Vagina (tissue), 2 donors: ENCODE data around the gene DOK5. TPM values are rescaled to one million over a fixed set of nuclear protein-coding genes. Genes with fewer than 3 reads are reported as not detected.
"Not testable (repeated sequence)": the region's sequence is repeated elsewhere in the genome, so short reads cannot be mapped to it uniquely, and the experiment has no call there.

Experiments
- DNase-seq, 2 donors: peaks; one replicate each; pipeline ENCODE4 v3.0.0-alpha.2; 2017; ENCODE audit errors: extremely low spot score in 2 of 2
- H3K27ac ChIP-seq: fragments of 200-600 bp; sonication (generic); one replicate; pipeline ENCODE4 v1.5.1; 2019
- H3K27me3 ChIP-seq: fragments of 200-600 bp; sonication (generic); one replicate; pipeline ENCODE4 v1.5.1; 2019
- H3K36me3 ChIP-seq, 2 donors: fragments of 200-600 bp; sonication (generic); one replicate each; pipeline ENCODE4 v1.5.1; 2017 to 2019
- H3K4me1 ChIP-seq: fragments of 200-600 bp; sonication (generic); one replicate; pipeline ENCODE4 v1.5.1; 2019
- H3K4me3 ChIP-seq, 2 donors: fragments of 200-600 bp; sonication (generic); 1 replicate in 1 of 2; 2 replicates in 1 of 2; pipeline ENCODE4 v1.5.1; 2016 to 2019
- H3K9me3 ChIP-seq: fragments of 200-600 bp; sonication (generic); one replicate; pipeline ENCODE4 v1.5.1; 2019
- POLR2A ChIP-seq, 2 donors: fragments of 450-650 bp; IDR thresholded peaks; one replicate each; pipeline ENCODE4 v1.6.1; 2017; ENCODE audit warnings: antibody characterized with exemption in 2 of 2, mild to moderate bottlenecking in 2 of 2, moderate library complexity in 2 of 2
- POLR2AphosphoS5 ChIP-seq, 2 donors: sonication (generic); formaldehyde crosslinking; IDR thresholded peaks; one replicate each; pipeline ENCODE4 v1.9.0; 2017; ENCODE audit warnings: antibody characterized with exemption in 2 of 2, mild to moderate bottlenecking in 2 of 2, low read depth in 1 of 2; ENCODE audit not compliant: insufficient read depth in 1 of 2
- intact Hi-C: fragments of 100-400 bp; cut with DNase I; formaldehyde crosslinking; loops from one replicate; pipeline ENCODE4 v1.15.1; 2023
- total RNA-seq: library from RNA; depleted of rRNA; stranded (reverse); fragments of >200 nt; gene quantifications from one replicate; pipeline ENCODE4 v1.2.3, GENCODE V29; 2016
- TF ChIP-seq, protein P1 (sequence below), 3 experiments: fragments of 450-650 bp in 2 of 3; fragments of 200-600 bp in 1 of 3; sonication (generic) in 1 of 3; IDR thresholded peaks; one replicate each; pipeline ENCODE4 v1.5.1; 2017 to 2019; ENCODE audit warnings: antibody characterized with exemption in 3 of 3, mild to moderate bottlenecking in 2 of 3, moderate library complexity in 2 of 3

DOK5 gene
- total RNA-seq, 1 donor from 2014 or later, result 2.5 TPM

DNA sequence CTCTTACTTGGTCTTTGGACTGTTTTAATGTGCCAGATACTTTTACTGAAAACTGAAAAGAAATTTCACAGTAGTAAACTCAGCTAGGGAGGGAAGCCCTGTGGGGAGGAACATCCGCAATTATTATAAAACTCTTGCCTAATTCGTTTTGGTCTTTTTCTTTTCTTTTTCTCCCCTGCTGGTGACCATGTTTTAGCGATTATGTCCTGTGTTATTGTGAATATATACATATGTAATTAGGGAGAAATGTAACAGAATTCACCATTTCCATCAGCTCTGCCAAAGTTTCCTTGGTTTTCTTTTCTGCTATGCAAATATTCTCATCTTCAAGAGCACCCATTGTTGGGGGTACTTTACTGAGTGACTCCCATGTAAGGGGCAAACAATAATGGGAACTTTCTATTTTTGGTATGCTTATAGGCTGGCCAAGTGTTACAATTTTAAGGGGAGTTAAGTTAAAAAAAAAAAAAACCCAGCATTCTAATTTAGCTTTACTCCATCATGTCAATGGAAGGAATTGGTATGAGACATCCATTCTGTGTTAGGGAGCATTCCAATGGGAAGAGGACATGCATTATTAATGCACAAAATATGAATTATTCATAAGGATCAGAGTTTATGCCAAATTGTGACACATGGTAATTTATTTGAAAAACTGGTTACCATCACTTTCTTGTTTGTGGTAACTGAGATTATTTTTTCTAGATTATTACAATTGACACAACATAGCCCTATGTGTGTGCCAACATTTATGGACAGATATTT, 2.0 kb downstream of the DOK5 start:
- DNase-seq, result no peak
- intact Hi-C loops, result no loop called here
- Histone ChIP-seq H3K27ac (no peak overlapping the region), H3K36me3 (no peaks in the 10 kb centered on the region), H3K27me3 (no peaks in the 10 kb centered on the region), H3K4me1 (peaks cover 7% of the 10 kb centered on the region), H3K4me3 (no peak overlapping the region), H3K9me3 (no peaks in the 10 kb centered on the region)
- no peak for TF ChIP-seq POLR2AphosphoS5 (IDR thresholded peaks at IDR 0.05; ENCODE audit: insufficient read depth in 1 of 2, low read depth in 1 of 2)
- TF ChIP-seq, protein P1, sequence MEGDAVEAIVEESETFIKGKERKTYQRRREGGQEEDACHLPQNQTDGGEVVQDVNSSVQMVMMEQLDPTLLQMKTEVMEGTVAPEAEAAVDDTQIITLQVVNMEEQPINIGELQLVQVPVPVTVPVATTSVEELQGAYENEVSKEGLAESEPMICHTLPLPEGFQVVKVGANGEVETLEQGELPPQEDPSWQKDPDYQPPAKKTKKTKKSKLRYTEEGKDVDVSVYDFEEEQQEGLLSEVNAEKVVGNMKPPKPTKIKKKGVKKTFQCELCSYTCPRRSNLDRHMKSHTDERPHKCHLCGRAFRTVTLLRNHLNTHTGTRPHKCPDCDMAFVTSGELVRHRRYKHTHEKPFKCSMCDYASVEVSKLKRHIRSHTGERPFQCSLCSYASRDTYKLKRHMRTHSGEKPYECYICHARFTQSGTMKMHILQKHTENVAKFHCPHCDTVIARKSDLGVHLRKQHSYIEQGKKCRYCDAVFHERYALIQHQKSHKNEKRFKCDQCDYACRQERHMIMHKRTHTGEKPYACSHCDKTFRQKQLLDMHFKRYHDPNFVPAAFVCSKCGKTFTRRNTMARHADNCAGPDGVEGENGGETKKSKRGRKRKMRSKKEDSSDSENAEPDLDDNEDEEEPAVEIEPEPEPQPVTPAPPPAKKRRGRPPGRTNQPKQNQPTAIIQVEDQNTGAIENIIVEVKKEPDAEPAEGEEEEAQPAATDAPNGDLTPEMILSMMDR (IDR thresholded peaks at IDR 0.05), result no peak
- TF ChIP-seq POLR2A (IDR thresholded peaks at IDR 0.05), result no peak

DNA sequence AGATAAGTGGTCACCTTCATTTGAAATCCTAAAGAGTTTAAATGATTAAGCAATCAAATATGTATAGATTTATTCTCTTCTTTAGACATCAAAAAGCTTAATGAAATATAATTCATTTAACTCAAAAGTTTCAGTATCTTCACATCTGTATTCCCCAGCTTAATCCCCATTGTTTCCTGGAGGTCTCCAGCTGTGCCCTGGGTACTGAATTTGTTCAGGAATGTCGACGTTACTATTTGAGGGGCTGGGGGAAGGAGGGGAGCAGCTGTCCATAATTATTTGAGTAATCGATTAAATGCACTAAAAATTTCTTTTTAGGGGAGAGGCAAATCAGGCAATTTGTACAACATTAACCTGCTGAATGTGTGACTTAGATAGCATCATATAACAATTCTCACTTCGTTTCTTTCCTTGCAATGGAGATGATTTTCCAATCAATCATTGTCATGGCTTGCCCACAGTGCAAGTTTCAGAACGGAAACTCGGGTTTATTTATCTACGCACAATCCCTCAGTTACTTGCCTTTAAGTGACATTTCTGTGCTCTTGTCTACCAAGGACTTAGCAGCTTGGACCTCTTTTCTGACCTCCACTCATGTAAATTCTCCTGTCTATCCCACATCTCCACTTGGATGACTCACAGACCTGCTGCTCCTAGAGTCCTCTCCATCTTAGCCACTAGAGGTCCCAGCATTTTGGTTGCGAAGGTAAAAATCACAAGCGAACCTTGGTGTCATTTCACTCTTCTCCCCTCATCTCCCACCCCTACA, 3.9 kb downstream of the DOK5 start:
- H3K4me1 ChIP-seq, result peaks cover 7% of the 10 kb centered on the region
- H3K9me3 ChIP-seq, result no peaks in the 10 kb centered on the region
- no peak overlapping the region for H3K27ac ChIP-seq
- no peaks in the 10 kb centered on the region for H3K27me3 ChIP-seq
- TF ChIP-seq, protein P1 (IDR thresholded peaks at IDR 0.05), result no peak
- TF ChIP-seq POLR2AphosphoS5 (IDR thresholded peaks at IDR 0.05; ENCODE audit: insufficient read depth in 1 of 2, low read depth in 1 of 2), result no peak
- no peak for TF ChIP-seq POLR2A (IDR thresholded peaks at IDR 0.05)
- DNase-seq, result no peak
- H3K4me3 ChIP-seq, result no peak overlapping the region
- H3K36me3 ChIP-seq, result no peaks in the 10 kb centered on the region
- intact Hi-C loops, result no loop called here

DNA sequence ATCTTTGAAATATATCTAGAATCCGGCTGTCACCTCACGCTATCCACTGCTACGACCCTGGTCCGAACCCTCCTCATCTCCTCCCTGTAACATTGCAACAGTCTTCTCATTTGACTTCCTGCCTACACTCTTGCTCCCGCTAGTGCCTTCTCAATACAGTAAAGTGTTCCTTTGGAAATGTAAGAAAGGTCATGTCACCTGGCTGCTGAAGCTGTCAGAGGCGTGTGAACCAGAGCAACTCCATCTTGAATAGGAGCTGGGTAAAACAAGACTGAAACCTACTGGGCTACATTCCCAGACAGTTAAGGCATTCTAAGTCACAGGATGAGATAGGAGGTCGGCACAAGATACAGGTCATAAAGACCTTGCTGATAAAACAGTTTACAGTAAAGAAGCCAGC, 4.5 kb downstream of the DOK5 start:
- DNase-seq, H3K4me3 ChIP-seq, intact Hi-C loops, H3K27me3 ChIP-seq, H3K4me1 ChIP-seq, H3K9me3 ChIP-seq, H3K27ac ChIP-seq, H3K36me3 ChIP-seq: not testable (repeated sequence)

DNA sequence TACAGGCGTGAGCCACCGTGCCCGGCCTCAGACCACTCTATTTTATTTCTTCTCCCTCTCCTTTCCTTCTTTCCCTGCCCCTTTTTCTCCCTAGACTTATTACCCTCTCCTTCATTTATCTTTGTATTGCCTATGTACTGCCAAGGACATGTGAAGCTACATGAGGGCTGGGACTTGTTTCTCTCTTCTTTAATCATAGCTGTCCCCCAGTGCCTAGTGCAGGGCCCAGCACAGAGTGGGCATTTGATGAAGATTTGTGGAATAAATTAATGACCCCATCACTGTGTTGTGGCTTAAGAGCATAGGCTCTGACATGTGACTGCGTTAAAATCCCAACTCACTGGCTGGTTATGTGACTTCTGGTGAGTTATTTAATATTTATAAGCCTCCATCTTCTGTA, 6.0 kb downstream of the DOK5 start:
- intact Hi-C loops, result no loop called here
- no peaks in the 10 kb centered on the region for H3K27me3 ChIP-seq
- H3K4me3 ChIP-seq, result no peak overlapping the region
- no peaks in the 10 kb centered on the region for H3K9me3 ChIP-seq
- TF ChIP-seq POLR2AphosphoS5 (IDR thresholded peaks at IDR 0.05; ENCODE audit: insufficient read depth in 1 of 2, low read depth in 1 of 2) (no peak), POLR2A (IDR thresholded peaks at IDR 0.05) (no peak)
- TF ChIP-seq, protein P1 (IDR thresholded peaks at IDR 0.05), result no peak
- no peak overlapping the region for H3K27ac ChIP-seq
- H3K36me3 ChIP-seq, result no peaks in the 10 kb centered on the region
- DNase-seq, result no peak
- H3K4me1 ChIP-seq, result peaks cover 4% of the 10 kb centered on the region

DNA sequence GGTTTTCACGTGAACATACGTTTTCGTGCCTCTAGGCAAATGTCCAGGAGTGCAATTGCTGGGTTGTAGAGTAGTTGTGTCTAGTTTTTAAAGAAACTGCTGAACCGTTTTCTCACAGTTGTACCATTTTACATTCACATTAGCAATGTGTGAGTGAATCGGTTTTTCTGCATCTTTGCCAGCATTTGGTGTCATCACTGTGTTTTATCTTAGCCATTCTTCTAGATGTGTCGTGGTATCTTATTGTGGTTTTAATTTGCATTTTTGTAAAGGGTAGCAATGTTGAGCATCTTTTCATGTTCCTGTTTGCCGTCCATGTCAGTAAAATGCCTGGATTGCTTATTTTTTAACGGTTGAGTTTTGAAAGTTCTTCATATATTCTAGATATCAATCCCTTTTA, 10.2 kb downstream of the DOK5 start:
- Histone ChIP-seq H3K4me1 (no peaks in the 10 kb centered on the region), H3K4me3 (no peak overlapping the region), H3K36me3 (no peaks in the 10 kb centered on the region), H3K27me3 (no peaks in the 10 kb centered on the region), H3K27ac (no peak overlapping the region), H3K9me3 (no peaks in the 10 kb centered on the region)
- no peak for DNase-seq
- TF ChIP-seq POLR2A (IDR thresholded peaks at IDR 0.05), result no peak
- no peak for TF ChIP-seq POLR2AphosphoS5 (IDR thresholded peaks at IDR 0.05; ENCODE audit: insufficient read depth in 1 of 2, low read depth in 1 of 2)
- TF ChIP-seq, protein P1 (IDR thresholded peaks at IDR 0.05), result no peak
- intact Hi-C loops, result no loop called here
